ENCODE results near the gene KYNU. TPM values are rescaled to one million over a fixed set of nuclear protein-coding genes. Genes with fewer than 3 reads are reported as not detected.

Gene KYNU
- total and polyA plus RNA-seq, 9 of the 15 experiments (the other 6 are each of a cell fraction or from before 2014, with no cell fraction given), result 2.6 to 11.6 (median 7.2) TPM

- no peaks in the 10 kb centered on the region for H3K27me3 ChIP-seq (ENCODE audit: control insufficient read depth in 2 of 2, insufficient read depth in 2 of 2, low read length in 2 of 2)
- no peaks in the 10 kb centered on the region for H4K20me1 ChIP-seq (replicated peaks; ENCODE audit: control insufficient read depth, insufficient read depth, low read length)
- ChIA-PET POLR2A (no interaction called here), CTCF (ENCODE audit: low intra/inter-chr PET ratio) (no interaction called here)
- TF ChIP-seq RBBP5 (IDR thresholded peaks at IDR 0.05; ENCODE audit: borderline replicate concordance, insufficient read depth, low read length, poor library complexity, severe bottlenecking) (no peak), SRSF1 (IDR thresholded peaks at IDR 0.05; ENCODE audit: low read depth, low read length) (no peak), MTA1 (IDR thresholded peaks at IDR 0.05; ENCODE audit: borderline replicate concordance) (no peak), JUNB (CRISPR knock-in tag; conservative IDR thresholded peaks at IDR 0.05) (no peak), CHCHD3 (CRISPR knock-in tag; IDR thresholded peaks at IDR 0.05) (no peak), SRSF7 (optimal IDR thresholded peaks at IDR 0.05; ENCODE audit: low read depth, low read length) (no peak), ZMIZ1 (IDR thresholded peaks at IDR 0.05; ENCODE audit: low read depth in 2 of 2, low read length in 2 of 2) (no peak), ZNF140 (CRISPR knock-in tag; IDR thresholded peaks at IDR 0.05) (no peak), PKNOX1 (IDR thresholded peaks at IDR 0.05) (no peak), POLR2A (conservative IDR thresholded peaks at IDR 0.05) (no peak), KDM2B (CRISPR knock-in tag; IDR thresholded peaks at IDR 0.05) (no peak), ZFP1 (CRISPR knock-in tag; IDR thresholded peaks at IDR 0.05) (no peak), SP1 (CRISPR knock-in tag; IDR thresholded peaks at IDR 0.05) (no peak), ATF3 (IDR thresholded peaks at IDR 0.05) (no peak), ATF3 (CRISPR knock-in tag; conservative IDR thresholded peaks at IDR 0.05) (no peak)
- in situ Hi-C loops (cut with MboI), result no loop called here
- no peaks in the 10 kb centered on the region for H3K9me1 ChIP-seq (ENCODE audit: control insufficient read depth, insufficient read depth, low read length)
- intact Hi-C loops (cut with micrococcal nuclease), result no loop called here
- no TSS peak for BruUV-seq (replicated peaks)
- no peaks in the 10 kb centered on the region for H3K4me1 ChIP-seq (replicated peaks in 1 of 2; ENCODE audit: control insufficient read depth in 2 of 2, insufficient read depth in 2 of 2, low read length in 2 of 2)
- no peak overlapping the region for H3K27ac ChIP-seq (ENCODE audit: extremely low read depth, low read depth, low read length)
- H3K36me3 ChIP-seq (ENCODE audit: control insufficient read depth, insufficient read depth, low read length), result no peaks in the 10 kb centered on the region
- no peaks in the 10 kb centered on the region for H3K79me2 ChIP-seq (ENCODE audit: control insufficient read depth, insufficient read depth, low read length)
- H3K9me3 ChIP-seq (replicated peaks; ENCODE audit: control insufficient read depth, insufficient read depth, low read depth, low read length), result no peaks in the 10 kb centered on the region
- no peak overlapping the region for H3K4me2 ChIP-seq (ENCODE audit: insufficient read depth, low read length)
- DNase-seq (ENCODE audit: extremely low read depth in 1 of 4, low spot score in 3 of 4) (no peak), ATAC-seq (no peak), FAIRE-seq (no peak)
- no peak overlapping the region for H2AFZ ChIP-seq (ENCODE audit: low read depth, low read length)
- no peak overlapping the region for H3K4me3 ChIP-seq
- H3K9ac ChIP-seq (ENCODE audit: insufficient read depth in 1 of 2, low read depth in 2 of 2, low read length in 2 of 2), result no peak overlapping the region
These were observed 2.8 kb downstream of the KYNU start for GRCh38 chr2:142880279-142880678.

All from K562 (cell line).